Spleen (tissue), 11 donors: ENCODE measurements around the gene COL9A2. TPM values are rescaled to one million over a fixed set of nuclear protein-coding genes. Genes with fewer than 3 reads are reported as not detected.

Source experiments
- DNase-seq: peaks from one replicate; pipeline ENCODE4 v3.0.0-alpha.2; 2020
- H3K27ac ChIP-seq, 8 donors: fragments of 200-600 bp; sonication (generic) in 7 of 8; 1 replicate in 4 of 8; 2 replicates in 4 of 8; pipeline versions ENCODE4 v1.5.0 to v1.8.0; 2016 to 2021; ENCODE audit warnings: inconsistent platforms in 4 of 8, mild to moderate bottlenecking in 4 of 8, moderate library complexity in 1 of 8
- H3K27me3 ChIP-seq, 7 donors: fragments of 200-600 bp; sonication (generic) in 6 of 7; replicated peaks in 1 of 7; 1 replicate in 4 of 7; 2 replicates in 3 of 7; pipeline versions ENCODE4 v1.5.0 to v1.8.0; 2016 to 2021; ENCODE audit warnings: inconsistent platforms in 3 of 7, mild to moderate bottlenecking in 1 of 7
- H3K36me3 ChIP-seq, 6 donors: fragments of 200-600 bp; sonication (generic) in 5 of 6; 1 replicate in 4 of 6; 2 replicates in 2 of 6; pipeline versions ENCODE4 v1.5.0 to v1.8.0; 2016 to 2021; ENCODE audit warnings: inconsistent platforms in 2 of 6
- H3K4me1 ChIP-seq, 6 donors: fragments of 200-600 bp; sonication (generic) in 5 of 6; 1 replicate in 3 of 6; 2 replicates in 3 of 6; pipeline versions ENCODE4 v1.5.0 to v1.8.0; 2016 to 2021; ENCODE audit warnings: inconsistent platforms in 3 of 6
- H3K4me3 ChIP-seq, 8 donors: fragments of 200-600 bp; sonication (generic) in 7 of 8; 1 replicate in 4 of 8; 2 replicates in 4 of 8; pipeline versions ENCODE4 v1.5.0 to v1.8.0; 2016 to 2021; ENCODE audit warnings: inconsistent platforms in 4 of 8, mild to moderate bottlenecking in 4 of 8, moderate library complexity in 2 of 8
- H3K9me3 ChIP-seq, 8 donors: fragments of 200-600 bp; sonication (generic) in 7 of 8; 1 replicate in 4 of 8; 2 replicates in 4 of 8; pipeline versions ENCODE4 v1.5.0 to v1.8.0; 2016 to 2021; ENCODE audit warnings: inconsistent platforms in 4 of 8
- CTCF ChIP-seq, 11 experiments: fragments of 200-600 bp in 7 of 11; fragments of 450-650 bp in 4 of 11; sonication (generic) in 4 of 11; IDR thresholded peaks in 8 of 11; conservative IDR thresholded peaks in 3 of 11; 1 replicate in 7 of 11; 2 replicates in 4 of 11; pipeline versions ENCODE4 v1.4.0 to v1.8.0; 2016 to 2021; ENCODE audit warnings: antibody characterized with exemption in 11 of 11, inconsistent platforms in 4 of 11, mild to moderate bottlenecking in 1 of 11
- POLR2A ChIP-seq, 3 donors: fragments of 450-650 bp; IDR thresholded peaks; one replicate each; pipeline ENCODE4 v1.5.1; 2017; ENCODE audit warnings: antibody characterized with exemption in 3 of 3, mild to moderate bottlenecking in 1 of 3
- POLR2AphosphoS5 ChIP-seq, 3 donors: sonication (generic); formaldehyde crosslinking; IDR thresholded peaks; one replicate each; pipeline ENCODE4 v1.5.1; 2017; ENCODE audit warnings: antibody characterized with exemption in 3 of 3
- WGBS, 5 donors: extraction: QIAGEN DNeasy Blood & Tissue Kit in 3 of 5; methylation state at CpG; one replicate each; pipeline versions ENCODE4 v1.1.5 to v1.1.7; 2013 to 2018; 5-methylcytosine and 5-hydroxymethylcytosine counted together
- intact Hi-C: fragments of 100-400 bp; cut with DNase I; formaldehyde crosslinking; loops from one replicate; pipeline ENCODE4 v1.15.0; 2023; ENCODE audit warnings: low total_unique reads
- polyA plus RNA-seq, 3 donors: library from polyadenylated mRNA; stranded (reverse); fragments of 200-250 nt; gene quantifications; one replicate each; pipeline ENCODE4 v1.2.1, GENCODE V29; 2013
- total RNA-seq, 7 donors: library from RNA; depleted of rRNA in 3 of 7; stranded (reverse); fragments of >200 nt in 3 of 7; fragmentation: NEBNext Ultra II Directional in 4 of 7; extraction: Animal tissue kit (Norgen Biotek cat#: 25700) in 4 of 7; gene quantifications; one replicate each; pipeline versions ENCODE4 v1.1.0 to v1.2.1, GENCODE V29; 2016 to 2021
- donor health status: healthy with polysubstance abuse.
- donor health status: DM: no; HTN: no; CAD: no; lungs with moderate emphysema.
- donor health status: DM: no; HTN: no; CAD: no.
- donor health status: Bipolar disorder and iron deficiency.
- donor health status: healthy.
- donor health status: DM: no; HTN: no; CAD: no.
- donor health status: DM: yes; HTN: yes; CAD: no.

COL9A2 gene
- total and polyA plus RNA-seq, 10 donors = 3.1 to 17.8 (median 7.8) TPM

GRCh38 chr1:40303051-40303771, 13.9 kb downstream of the COL9A2 start:
- 86 to 90% (median 89%) methylated on average over 25 to 38 of the region's 38 CpGs for WGBS, 5 donors
- DNase-seq = no peak
- intact Hi-C loops = no loop called here

GRCh38 chr1:40302475-40302874, 14.6 kb downstream of the COL9A2 start:
- no peaks in the 10 kb centered on the region for H3K4me1 ChIP-seq
- no peak overlapping the region for H3K4me3 ChIP-seq
- intact Hi-C loops = no loop called here
- no peak for DNase-seq
- no peaks in the 10 kb centered on the region for H3K9me3 ChIP-seq
- H3K36me3 ChIP-seq = peaks cover 0 to 13% (median 0%) of the 10 kb centered on the region in 6 donors
- 91 to 97% (median 93%) methylated on average over 4 to 13 of the region's 13 CpGs for WGBS, 5 donors
- H3K27me3 ChIP-seq = peaks cover 0 to 12% (median 0%) of the 10 kb centered on the region in 7 donors
- H3K27ac ChIP-seq = no peak overlapping the region
- TF ChIP-seq CTCF (IDR thresholded peaks at IDR 0.05 in 8 of 11, conservative IDR thresholded peaks at IDR 0.05 in 3 of 11) (no peak), POLR2A (IDR thresholded peaks at IDR 0.05) (no peak), POLR2AphosphoS5 (IDR thresholded peaks at IDR 0.05) (no peak)

More at GRCh38 chr1:40303051-40303771, 13.9 kb downstream of the COL9A2 start:
- peaks cover 0 to 13% (median 0%) of the 10 kb centered on the region in 6 donors for H3K36me3 ChIP-seq
- H3K4me3 ChIP-seq = no peak overlapping the region
- no peaks in the 10 kb centered on the region for H3K9me3 ChIP-seq
- no peak for TF ChIP-seq POLR2AphosphoS5 (IDR thresholded peaks at IDR 0.05)
- TF ChIP-seq CTCF (IDR thresholded peaks at IDR 0.05 in 8 of 11, conservative IDR thresholded peaks at IDR 0.05 in 3 of 11) = no peak
- TF ChIP-seq POLR2A (IDR thresholded peaks at IDR 0.05) = no peak
- H3K4me1 ChIP-seq = no peaks in the 10 kb centered on the region
- peaks cover 0 to 12% (median 0%) of the 10 kb centered on the region in 7 donors for H3K27me3 ChIP-seq
- H3K27ac ChIP-seq = no peak overlapping the region

GRCh38 chr1:40301541-40302299, 15.4 kb downstream of the COL9A2 start:
- Histone ChIP-seq H3K27me3 (peaks cover 0 to 12% (median 0%) of the 10 kb centered on the region in 7 donors), H3K36me3 (peaks cover 0 to 13% (median 0%) of the 10 kb centered on the region in 6 donors), H3K27ac (no peak overlapping the region), H3K4me3 (no peak overlapping the region), H3K9me3 (no peaks in the 10 kb centered on the region), H3K4me1 (no peaks in the 10 kb centered on the region)
- no peak for TF ChIP-seq POLR2AphosphoS5 (IDR thresholded peaks at IDR 0.05)
- TF ChIP-seq POLR2A (IDR thresholded peaks at IDR 0.05) = no peak
- TF ChIP-seq CTCF (IDR thresholded peaks at IDR 0.05 in 8 of 11, conservative IDR thresholded peaks at IDR 0.05 in 3 of 11) = no peak
- WGBS, 5 donors = 87 to 93% (median 89%) methylated on average over 11 to 12 of the region's 12 CpGs
- intact Hi-C loops = no loop called here
- no peak for DNase-seq

GRCh38 chr1:40301066-40301465, 16.0 kb downstream of the COL9A2 start:
- Histone ChIP-seq H3K27me3 (peaks cover 0 to 12% (median 0%) of the 10 kb centered on the region in 7 donors), H3K4me3 (no peak overlapping the region), H3K4me1 (no peaks in the 10 kb centered on the region), H3K9me3 (no peaks in the 10 kb centered on the region), H3K36me3 (peaks cover 0 to 13% (median 0%) of the 10 kb centered on the region in 6 donors), H3K27ac (no peak overlapping the region)
- no peak for TF ChIP-seq POLR2AphosphoS5 (IDR thresholded peaks at IDR 0.05)
- TF ChIP-seq CTCF (IDR thresholded peaks at IDR 0.05 in 8 of 11, conservative IDR thresholded peaks at IDR 0.05 in 3 of 11) = no peak
- no peak for TF ChIP-seq POLR2A (IDR thresholded peaks at IDR 0.05)
- intact Hi-C loops = no loop called here
- DNase-seq = no peak
- WGBS, 5 donors = 90 to 97% (median 92%) methylated on average over 10 of the region's 10 CpGs
